GM12892 (cell line): ENCODE data around the gene ZSCAN10.

Experiments
- POLR2A ChIP-seq: IDR thresholded peaks from 2 replicates; pipeline ENCODE4 v1.6.1; 2011; ENCODE audit warnings: low read depth, low read length, control low read depth
- TAF1 ChIP-seq: IDR thresholded peaks from 2 replicates; pipeline ENCODE4 v1.6.1; 2011; ENCODE audit warnings: low read depth, mild to moderate bottlenecking, control low read depth, low read length, borderline replicate concordance

DNA sequence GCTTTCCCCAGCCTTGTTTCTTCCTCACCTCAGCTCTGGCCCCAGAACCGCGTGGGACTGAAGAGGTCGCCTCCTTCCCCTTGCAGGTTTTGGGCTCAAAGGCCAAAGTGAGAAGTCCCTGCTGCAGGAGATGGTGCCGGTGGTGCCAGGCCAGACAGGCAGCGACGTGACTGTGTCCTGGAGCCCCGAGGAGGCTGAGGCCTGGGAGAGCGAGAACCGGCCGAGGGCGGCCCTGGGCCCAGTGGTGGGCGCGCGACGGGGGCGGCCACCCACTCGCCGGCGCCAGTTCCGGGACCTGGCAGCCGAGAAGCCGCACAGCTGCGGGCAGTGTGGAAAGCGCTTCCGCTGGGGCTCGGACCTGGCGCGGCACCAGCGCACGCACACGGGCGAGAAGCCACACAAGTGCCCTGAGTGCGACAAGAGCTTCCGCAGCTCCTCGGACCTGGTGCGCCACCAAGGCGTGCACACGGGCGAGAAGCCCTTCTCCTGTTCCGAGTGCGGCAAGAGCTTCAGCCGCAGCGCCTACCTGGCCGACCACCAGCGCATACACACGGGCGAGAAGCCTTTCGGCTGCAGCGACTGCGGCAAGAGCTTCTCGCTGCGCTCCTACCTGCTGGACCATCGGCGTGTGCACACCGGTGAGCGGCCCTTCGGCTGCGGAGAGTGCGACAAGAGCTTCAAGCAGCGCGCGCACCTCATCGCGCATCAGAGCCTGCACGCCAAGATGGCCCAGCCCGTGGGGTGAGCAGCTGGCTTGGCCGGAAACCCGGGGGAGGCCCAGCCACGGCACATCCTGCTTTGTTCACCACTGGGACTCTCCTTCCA lies 41.7 kb upstream of the ZSCAN10 start:
- TF ChIP-seq POLR2A (no peak), TAF1 (no peak)
